ENCODE measurements around the gene RRP9. TPM values are rescaled to one million over a fixed set of nuclear protein-coding genes. Genes with fewer than 3 reads are reported as not detected.

Gene RRP9
- total RNA-seq, 1 donor = 22.5 TPM

DNA sequence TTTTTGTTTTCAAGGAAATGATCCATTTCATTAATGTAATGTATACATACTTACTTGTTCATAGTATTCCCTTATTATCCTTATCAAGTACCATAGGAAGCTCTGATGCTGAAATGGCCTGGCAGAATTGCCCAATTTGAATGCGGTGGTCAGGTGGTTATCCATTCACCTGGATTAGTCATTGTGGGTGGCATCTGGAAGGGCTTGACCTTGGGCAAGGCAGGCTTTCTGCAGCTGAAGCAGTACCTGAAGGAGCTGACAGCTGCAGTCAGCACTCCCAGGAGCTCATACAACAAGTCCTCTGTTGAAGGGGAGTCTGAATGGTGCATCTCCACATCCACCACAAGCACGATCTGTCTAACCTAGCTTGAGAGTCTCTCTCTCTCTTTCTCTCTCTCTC lies 54.1 kb downstream of the RRP9 start:
- no peak for TF ChIP-seq CTCF (IDR thresholded peaks at IDR 0.05; ENCODE audit: insufficient read depth, low read depth, low read length)
- H3K4me3 ChIP-seq (ENCODE audit: low read depth, low read length) = no peak overlapping the region
- DNase-seq (ENCODE audit: low read depth) = no peak

- no peak for DNase-seq (ENCODE audit: low read depth)
- no peak overlapping the region for H3K4me3 ChIP-seq (ENCODE audit: low read depth, low read length)
- no peak for TF ChIP-seq CTCF (IDR thresholded peaks at IDR 0.05; ENCODE audit: insufficient read depth, low read depth, low read length)
Observed at GRCh38 chr3:51886447-51886846, 55.3 kb downstream of the RRP9 start.

Small RNA genes within 50 kb of the gene (small RNA-seq; reads per million reads assigned to genes)
- not detected for gene AC115284.1

Other genes starting within 250 kb of the RRP9 start
- under 0.01 TPM in 1 of 2 replicates, not detected in the other for gene GRM2, start 234.8 kb downstream of the RRP9 start, total RNA-seq
- not detected in 2 replicates for gene IQCF6, start 162.7 kb downstream of the RRP9 start, total RNA-seq
- gene IQCF2, start 80.3 kb downstream of the RRP9 start, total RNA-seq = not detected in 2 replicates
- not detected in 2 replicates for gene IQCF5, start 66.3 kb downstream of the RRP9 start, total RNA-seq
- gene IQCF1, start 38.6 kb downstream of the RRP9 start, total RNA-seq = not detected in 2 replicates
- gene PARP3, start 459 bp upstream of the RRP9 start, total RNA-seq = 24.6 and 25.1 TPM in 2 replicates
- gene GPR62, start 13.5 kb upstream of the RRP9 start, total RNA-seq = under 0.01 TPM in 1 of 2 replicates, not detected in the other
- gene PCBP4, start 25.6 kb upstream of the RRP9 start, total RNA-seq = 29.4 and 42.2 TPM in 2 replicates
- 18.0 and 19.9 TPM in 2 replicates for gene ABHD14B, start 32.1 kb upstream of the RRP9 start, total RNA-seq
- 5.2 and 7.1 TPM in 2 replicates for gene ABHD14A, start 33.2 kb upstream of the RRP9 start, total RNA-seq
- gene ACY1, start 41.6 kb upstream of the RRP9 start, total RNA-seq = 23.3 and 37.7 TPM in 2 replicates
- 617 and 759 TPM in 2 replicates for gene RPL29, start 54.0 kb upstream of the RRP9 start, total RNA-seq
- gene DUSP7, start 114.7 kb upstream of the RRP9 start, total RNA-seq = 20.9 and 21.2 TPM in 2 replicates
- 5.6 and 6.1 TPM in 2 replicates for gene POC1A, start 212.5 kb upstream of the RRP9 start, total RNA-seq